Superior temporal gyrus (tissue), 1 donor: ENCODE data around the gene GNAQ.
"Not testable (repeated sequence)": the region's sequence is repeated elsewhere in the genome, so short reads cannot be mapped to it uniquely, and the experiment has no call there.

Experiments used
- DNase-seq: peaks from one replicate; pipeline ENCODE4 v3.0.0-alpha.2; 2016; ENCODE audit errors: extremely low spot score

GNAQ gene

DNA sequence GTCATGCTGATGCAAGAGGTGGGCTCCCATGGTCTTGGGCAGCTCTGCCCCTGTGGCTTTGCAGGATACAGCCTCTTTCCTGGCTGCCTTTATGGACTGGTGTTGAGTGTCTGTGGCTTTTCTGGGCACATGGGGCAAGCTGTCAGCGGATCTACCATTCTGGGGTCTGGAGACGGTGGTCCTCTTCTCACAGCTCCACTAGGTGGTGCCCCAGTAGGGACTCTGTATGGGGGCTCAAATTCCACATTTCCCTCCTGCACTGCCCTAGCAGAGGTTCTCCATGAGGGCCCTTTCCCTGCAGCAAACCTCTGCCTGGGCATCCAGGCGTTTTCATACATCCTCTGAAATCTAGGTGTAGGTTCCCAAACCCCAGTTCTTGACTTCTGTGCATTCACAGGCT, 340.9 kb downstream of the GNAQ start:
- not testable (repeated sequence) for DNase-seq

DNA sequence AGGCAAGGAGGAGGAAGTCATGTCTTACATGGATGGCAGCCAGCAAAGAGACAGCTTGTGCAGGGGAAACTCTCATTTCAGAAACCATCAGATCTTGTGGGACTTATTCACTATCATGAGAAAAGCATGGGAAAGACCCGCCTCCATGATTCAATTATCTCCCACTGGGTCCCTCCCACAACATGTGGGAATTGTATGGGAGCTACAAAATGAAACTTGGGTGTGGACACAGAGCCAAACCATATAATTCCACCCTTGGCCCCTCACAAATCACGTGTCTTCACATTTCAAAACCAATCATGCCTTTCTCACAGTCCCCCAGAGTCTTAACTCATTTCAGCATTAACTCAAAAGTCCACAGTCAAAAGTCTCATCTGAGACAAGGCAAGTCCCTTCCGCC, 341.5 kb downstream of the GNAQ start:
- not testable (repeated sequence) for DNase-seq

- not testable (repeated sequence) for DNase-seq
Observed at GRCh38 chr9:77687737-77688136, 343.9 kb downstream of the GNAQ start.

GRCh38 chr9:77680581-77680980, 351.0 kb downstream of the GNAQ start:
- no peak for DNase-seq

- no peak for DNase-seq
Observed at GRCh38 chr9:77679661-77680368, 351.8 kb downstream of the GNAQ start.

GRCh38 chr9:77679088-77679487, 352.5 kb downstream of the GNAQ start:
- no peak for DNase-seq

GRCh38 chr9:77677957-77678535, 353.6 kb downstream of the GNAQ start:
- no peak for DNase-seq

GRCh38 chr9:77677397-77677796, 354.2 kb downstream of the GNAQ start:
- DNase-seq, result no peak

DNA sequence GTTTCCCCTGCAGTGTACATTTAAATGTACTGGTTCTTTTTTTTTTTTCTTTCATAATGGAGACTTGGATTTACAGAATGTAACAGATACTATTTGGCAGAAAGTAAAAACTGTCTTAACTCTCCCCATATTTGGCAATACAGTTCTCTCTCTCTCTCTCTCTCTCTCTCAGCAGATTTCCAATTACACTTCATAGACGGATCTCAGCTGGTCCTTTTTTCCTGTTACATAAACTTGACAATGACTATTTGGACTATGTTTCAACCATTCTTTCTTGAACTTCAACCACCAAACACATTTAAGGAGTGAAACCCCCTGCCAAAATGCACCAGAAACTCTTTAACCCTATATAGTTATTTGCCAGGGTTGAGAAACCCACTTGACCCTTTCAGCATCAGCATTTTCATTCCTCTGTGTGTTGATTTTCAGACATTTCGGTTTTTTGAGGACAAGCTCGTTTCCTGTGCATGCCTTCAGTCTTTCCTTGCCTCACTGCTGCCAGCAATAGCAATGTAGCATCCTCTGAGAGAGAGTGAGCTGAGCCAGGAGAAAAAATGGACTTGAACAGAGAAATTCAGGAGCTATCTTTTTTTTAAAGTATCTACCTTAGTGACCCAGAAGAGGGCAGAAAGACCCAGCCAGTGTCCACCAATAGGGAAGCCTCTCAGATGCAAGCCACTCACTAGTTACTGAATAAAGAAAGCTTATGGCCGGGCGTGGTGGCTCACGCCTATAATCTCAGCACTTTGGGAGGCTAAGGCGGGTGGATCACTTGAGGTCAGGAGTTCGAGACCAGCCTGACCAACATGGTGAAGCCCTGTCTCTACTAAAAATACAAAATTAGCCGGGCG, 357.4 kb downstream of the GNAQ start:
- no peak for DNase-seq

DNA sequence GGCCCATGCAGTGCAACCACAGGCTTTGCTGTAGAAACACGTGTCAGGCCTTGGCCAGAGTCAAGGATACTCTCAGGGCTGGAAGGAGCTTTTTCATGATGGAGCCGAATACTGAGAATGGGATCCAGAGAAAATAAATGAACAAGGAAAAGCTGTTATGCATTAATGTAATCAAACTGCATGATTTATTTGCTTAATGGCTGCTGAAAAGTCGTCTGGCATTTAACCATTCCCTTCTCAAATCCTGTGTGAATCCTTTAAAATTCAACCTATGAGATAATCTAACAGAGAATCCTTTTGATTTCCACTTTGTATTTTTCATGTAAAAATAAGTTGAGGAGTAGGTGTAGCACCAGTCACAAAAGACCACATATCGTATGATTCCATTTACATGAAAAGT, 359.4 kb downstream of the GNAQ start:
- DNase-seq, result no peak

- DNase-seq, result no peak
Observed at GRCh38 chr9:77667151-77667550, 364.5 kb downstream of the GNAQ start.
